H9 (cell line): ENCODE measurements around the gene ROBO3. TPM values are rescaled to one million over a fixed set of nuclear protein-coding genes. Genes with fewer than 3 reads are reported as not detected.

Source experiments
- DNase-seq: peaks from one replicate; pipeline ENCODE4 v3.0.0-alpha.2; 2017
- H2AFZ ChIP-seq: one replicate; pipeline ENCODE4 v1.6.1; 2013; ENCODE audit warnings: mild to moderate bottlenecking, low read length, control low read depth, moderate library complexity
- H2AK5ac ChIP-seq: 2 replicates; pipeline ENCODE4 v1.6.1; 2013; ENCODE audit warnings: low read length, control low read depth, mixed read lengths; ENCODE audit not compliant: insufficient read length
- H2BK120ac ChIP-seq: one replicate; pipeline ENCODE4 v1.6.1; 2013; ENCODE audit warnings: low read depth, mild to moderate bottlenecking, low read length, control low read depth, inconsistent platforms; ENCODE audit not compliant: poor library complexity, severe bottlenecking
- H2BK12ac ChIP-seq: 2 replicates; pipeline ENCODE4 v1.6.1; 2013; ENCODE audit warnings: low read length, control low read depth, mixed read lengths, low read depth; ENCODE audit not compliant: insufficient read length
- H2BK15ac ChIP-seq: 2 replicates; pipeline ENCODE4 v1.6.1; 2013; ENCODE audit warnings: low read depth, low read length, control low read depth
- H2BK20ac ChIP-seq: one replicate; pipeline ENCODE4 v1.6.1; 2013; ENCODE audit warnings: low read depth, mild to moderate bottlenecking, low read length, control low read depth, inconsistent platforms; ENCODE audit not compliant: poor library complexity, severe bottlenecking
- H2BK5ac ChIP-seq: 2 replicates; pipeline ENCODE4 v1.6.1; 2013; ENCODE audit warnings: low read length, control low read depth, mixed read lengths; ENCODE audit not compliant: insufficient read length
- H3K14ac ChIP-seq: 2 replicates; pipeline ENCODE4 v1.6.1; 2013; ENCODE audit warnings: low read length, control low read depth; ENCODE audit not compliant: insufficient read depth
- H3K18ac ChIP-seq: 2 replicates; pipeline ENCODE4 v1.6.1; 2013; ENCODE audit warnings: low read depth, mild to moderate bottlenecking, mixed read lengths, low read length, control low read depth; ENCODE audit not compliant: insufficient read length
- H3K23ac ChIP-seq: 2 replicates; pipeline ENCODE4 v1.6.1; 2013; ENCODE audit warnings: low read length, control low read depth, mixed read lengths, low read depth; ENCODE audit not compliant: insufficient read length
- H3K23me2 ChIP-seq: 2 replicates; pipeline ENCODE4 v1.6.1; 2013; ENCODE audit warnings: low read depth, mild to moderate bottlenecking, mixed read lengths, low read length, control low read depth; ENCODE audit not compliant: insufficient read length, poor library complexity, severe bottlenecking
- H3K27ac ChIP-seq: 2 replicates; pipeline ENCODE4 v1.5.1; 2013; ENCODE audit warnings: low read length, control low read depth, mixed read lengths, low read depth; ENCODE audit not compliant: insufficient read length
- H3K27me3 ChIP-seq: 2 replicates; pipeline ENCODE4 v1.6.1; 2013; ENCODE audit warnings: low read length, control low read depth, inconsistent platforms; ENCODE audit not compliant: insufficient read depth
- H3K4ac ChIP-seq: 2 replicates; pipeline ENCODE4 v1.6.1; 2013; ENCODE audit warnings: low read depth, mild to moderate bottlenecking, control low read depth, inconsistent platforms, low read length, moderate library complexity
- H3K4me1 ChIP-seq: 2 replicates; pipeline ENCODE4 v1.6.1; 2013; ENCODE audit warnings: low read length, control low read depth, inconsistent platforms; ENCODE audit not compliant: insufficient read depth
- H3K4me2 ChIP-seq: 2 replicates; pipeline ENCODE4 v1.6.1; 2013; ENCODE audit warnings: low read length, control low read depth, mixed read lengths; ENCODE audit not compliant: insufficient read length, insufficient read depth
- H3K56ac ChIP-seq: 2 replicates; pipeline ENCODE4 v1.6.1; 2013; ENCODE audit warnings: low read depth, mild to moderate bottlenecking, mixed read lengths, low read length, control low read depth; ENCODE audit not compliant: insufficient read length
- H3K79me1 ChIP-seq: 2 replicates; pipeline ENCODE4 v1.6.1; 2013; ENCODE audit warnings: low read depth, mild to moderate bottlenecking, moderate library complexity, low read length, control low read depth, inconsistent platforms; ENCODE audit not compliant: insufficient read depth, poor library complexity, severe bottlenecking
- H3K79me2 ChIP-seq: 2 replicates; pipeline ENCODE4 v1.6.1; 2013; ENCODE audit warnings: low read length, control low read depth, inconsistent platforms; ENCODE audit not compliant: insufficient read depth
- H3K9ac ChIP-seq: 2 replicates; pipeline ENCODE4 v1.6.1; 2013; ENCODE audit warnings: low read length, control low read depth, mixed read lengths; ENCODE audit not compliant: insufficient read length; ENCODE audit errors: extremely low read depth
- H3K9me3 ChIP-seq: one replicate; pipeline ENCODE4 v1.6.1; 2013; ENCODE audit warnings: low read depth, low read length, inconsistent platforms; ENCODE audit not compliant: control insufficient read depth
- H3T11ph ChIP-seq: one replicate; pipeline ENCODE4 v1.6.1; 2013; ENCODE audit warnings: mild to moderate bottlenecking, low read length, control low read depth, inconsistent platforms
- H4K20me1 ChIP-seq: one replicate; pipeline ENCODE4 v1.6.1; 2013; ENCODE audit not compliant: control insufficient read depth, insufficient read length, insufficient read depth
- H4K5ac ChIP-seq: 2 replicates; pipeline ENCODE4 v1.6.1; 2013; ENCODE audit warnings: low read depth, mild to moderate bottlenecking, mixed read lengths, low read length, control low read depth; ENCODE audit not compliant: insufficient read length
- H4K8ac ChIP-seq: replicated peaks from 2 replicates; pipeline ENCODE4 v1.6.1; 2013; ENCODE audit warnings: low read length, control low read depth, mixed read lengths, low read depth; ENCODE audit not compliant: insufficient read length
- H4K91ac ChIP-seq: 2 replicates; pipeline ENCODE4 v1.6.1; 2013; ENCODE audit warnings: low read depth, mild to moderate bottlenecking, moderate library complexity, mixed read lengths, low read length, control low read depth; ENCODE audit not compliant: insufficient read length
- H3K27ac Mint-ChIP-seq, 3 experiments: 2 replicates in 2 of 3; 3 replicates in 1 of 3; pipeline ENCODE4 v1.8.0; 2020 to 2021; ENCODE audit warnings: mixed read lengths in 3 of 3, mild to moderate bottlenecking in 1 of 3, moderate library complexity in 1 of 3
- H3K27me3 Mint-ChIP-seq: 2 replicates; pipeline ENCODE4 v1.8.0; 2021; ENCODE audit warnings: low read depth, mild to moderate bottlenecking, moderate library complexity, mixed read lengths
- H3K36me3 Mint-ChIP-seq, 3 experiments: 2 replicates in 2 of 3; 3 replicates in 1 of 3; pipeline ENCODE4 v1.8.0; 2020 to 2021; ENCODE audit warnings: low read depth in 3 of 3, mixed read lengths in 3 of 3; ENCODE audit not compliant: insufficient read depth in 1 of 3
- H3K4me1 Mint-ChIP-seq, 2 experiments: 2 replicates each; pipeline ENCODE4 v1.8.0; 2020; ENCODE audit warnings: mixed read lengths in 2 of 2
- H3K4me3 Mint-ChIP-seq, 2 experiments: 2 replicates in 1 of 2; 3 replicates in 1 of 2; pipeline ENCODE4 v1.8.0; 2020 to 2021; ENCODE audit warnings: mild to moderate bottlenecking in 2 of 2, mixed read lengths in 2 of 2, moderate library complexity in 1 of 2
- H3K9me3 Mint-ChIP-seq, 2 experiments: 2 replicates in 1 of 2; 3 replicates in 1 of 2; pipeline ENCODE4 v1.8.0; 2020; ENCODE audit warnings: mild to moderate bottlenecking in 2 of 2, mixed read lengths in 2 of 2, moderate library complexity in 1 of 2
- WGBS: extraction: QIAGEN DNeasy Blood & Tissue Kit; methylation state at CpG from one replicate; pipeline ENCODE4 v1.1.7; 2013; ENCODE audit warnings: missing lambda C conversion rate, low lambda C conversion rate, mixed read lengths; ENCODE audit not compliant: insufficient read length; ENCODE audit errors: extremely low coverage; 5-methylcytosine and 5-hydroxymethylcytosine counted together
- total RNA-seq: library from RNA; stranded (reverse); gene quantifications from 2 replicates; pipeline ENCODE4 v1.2.1, GENCODE V29; 2021
- TF ChIP-seq, protein P1 (sequence below): fragments of 200-600 bp; sonication (generic); conservative IDR thresholded peaks from 3 replicates; pipeline ENCODE4 v1.8.0; 2021; ENCODE audit warnings: antibody characterized with exemption, mild to moderate bottlenecking

ROBO3 gene
- total RNA-seq, 1 experiment from 2014 or later, result 12.6 TPM

DNA sequence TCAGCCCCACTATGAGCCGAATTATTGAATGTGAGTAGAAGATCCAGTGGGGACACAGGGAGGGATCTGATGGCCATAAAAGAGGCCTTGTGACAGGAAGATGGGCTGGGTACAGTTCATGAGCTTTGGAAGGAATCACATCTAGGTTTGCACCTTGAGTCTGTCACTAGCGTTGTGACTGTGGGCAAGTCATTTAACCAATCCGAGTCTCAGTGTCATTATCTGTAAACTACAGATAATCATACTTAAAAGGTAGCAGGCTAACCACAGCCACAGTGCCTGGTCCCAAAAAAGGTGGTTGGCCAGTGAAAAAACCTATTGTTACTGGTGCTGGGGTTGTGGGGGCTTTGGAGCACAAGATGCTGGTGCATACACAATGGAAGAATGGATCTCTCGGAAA lies 57.6 kb downstream of the ROBO3 start:
- Histone ChIP-seq H3K23ac (no peak overlapping the region), H3K79me2 (no peaks in the 10 kb centered on the region), H3K27me3 (peaks cover 17% of the 10 kb centered on the region; the same call in 1 of the 2 replicates), H3K79me1 (no peaks in the 10 kb centered on the region), H3K23me2 (no peaks in the 10 kb centered on the region), H3K14ac (no peak overlapping the region), H3K18ac (no peak overlapping the region), H3K9me3 (no peaks in the 10 kb centered on the region), H3K4ac (no peak overlapping the region), H3K27ac (no peak overlapping the region), H3K4me2 (no peak overlapping the region), H3K56ac (no peak overlapping the region), H2AFZ (no peak overlapping the region), H4K8ac (no peak overlapping the region), H4K20me1 (no peaks in the 10 kb centered on the region), H4K91ac (no peak overlapping the region), H2AK5ac (no peak overlapping the region), H3T11ph (no peak overlapping the region), H2BK120ac (no peak overlapping the region), H2BK15ac (no peak overlapping the region), H3K4me1 (no peaks in the 10 kb centered on the region), H4K5ac (no peak overlapping the region), H2BK20ac (no peak overlapping the region), H3K9ac (no peak overlapping the region), H2BK5ac (no peak overlapping the region), H2BK12ac (no peak overlapping the region)
- Mint-ChIP-seq H3K27ac (no peak overlapping the region), H3K27me3 (peaks cover 75% of the 10 kb centered on the region), H3K9me3 (peaks cover 0 to 9% of the 10 kb centered on the region in 2 experiments; a peak in 2 of 5 replicates), H3K36me3 (no peaks in the 10 kb centered on the region; a peak in 1 of 7 replicates), H3K4me3 (no peak overlapping the region), H3K4me1 (peaks cover 0 to 3% of the 10 kb centered on the region in 2 experiments; a peak in 2 of 4 replicates)
- no peak for DNase-seq
- TF ChIP-seq, protein P1, sequence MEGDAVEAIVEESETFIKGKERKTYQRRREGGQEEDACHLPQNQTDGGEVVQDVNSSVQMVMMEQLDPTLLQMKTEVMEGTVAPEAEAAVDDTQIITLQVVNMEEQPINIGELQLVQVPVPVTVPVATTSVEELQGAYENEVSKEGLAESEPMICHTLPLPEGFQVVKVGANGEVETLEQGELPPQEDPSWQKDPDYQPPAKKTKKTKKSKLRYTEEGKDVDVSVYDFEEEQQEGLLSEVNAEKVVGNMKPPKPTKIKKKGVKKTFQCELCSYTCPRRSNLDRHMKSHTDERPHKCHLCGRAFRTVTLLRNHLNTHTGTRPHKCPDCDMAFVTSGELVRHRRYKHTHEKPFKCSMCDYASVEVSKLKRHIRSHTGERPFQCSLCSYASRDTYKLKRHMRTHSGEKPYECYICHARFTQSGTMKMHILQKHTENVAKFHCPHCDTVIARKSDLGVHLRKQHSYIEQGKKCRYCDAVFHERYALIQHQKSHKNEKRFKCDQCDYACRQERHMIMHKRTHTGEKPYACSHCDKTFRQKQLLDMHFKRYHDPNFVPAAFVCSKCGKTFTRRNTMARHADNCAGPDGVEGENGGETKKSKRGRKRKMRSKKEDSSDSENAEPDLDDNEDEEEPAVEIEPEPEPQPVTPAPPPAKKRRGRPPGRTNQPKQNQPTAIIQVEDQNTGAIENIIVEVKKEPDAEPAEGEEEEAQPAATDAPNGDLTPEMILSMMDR, result no peak
- WGBS, result no CpG with 5 or more reads among the region's 4 CpGs
